H1 (cell line): ENCODE data around the gene TBC1D3B. TPM values are rescaled to one million over a fixed set of nuclear protein-coding genes. Genes with fewer than 3 reads are reported as not detected.
"Not testable (repeated sequence)": the region's sequence is repeated elsewhere in the genome, so short reads cannot be mapped to it uniquely, and the experiment has no call there.

ENCODE experiments used
- CTCF ChIA-PET: fragments of 300-600 bp; sonication (Branson Sonifier 250); formaldehyde crosslinking; loops from one replicate; lab custom pipeline; 2021; ENCODE audit not compliant: partially characterized antibody; lab: Charles Lee
- POLR2A ChIA-PET: fragments of 300-600 bp; sonication (Branson Sonifier 250); formaldehyde crosslinking; loops from one replicate; lab custom pipeline; 2021; ENCODE audit warnings: inconsistent platforms; ENCODE audit not compliant: partially characterized antibody; lab: Charles Lee
- DNase-seq, 2 experiments: peaks; one replicate each; pipeline versions ENCODE4 v3.0.0 to v3.0.0-alpha.2; 2010 to 2022; ENCODE audit warnings: low spot score in 2 of 2, low read depth in 1 of 2, mixed read lengths in 1 of 2
- FAIRE-seq: peaks from 2 replicates; lab custom pipeline; 2011; peaks lifted over from hg19 to GRCh38; lab: Jason Lieb, UNC
- H2AFZ ChIP-seq: 2 replicates; pipeline ENCODE4 v1.8.1; 2012; ENCODE audit warnings: low read length, inconsistent platforms
- H2AK5ac ChIP-seq: 2 replicates; pipeline ENCODE4 v1.6.1; 2013; ENCODE audit warnings: low read depth, low read length
- H2BK120ac ChIP-seq: replicated peaks from 2 replicates; pipeline ENCODE3; 2013; ENCODE audit warnings: low read depth, low read length, inconsistent platforms
- H2BK12ac ChIP-seq: 2 replicates; pipeline ENCODE4 v1.6.1; 2013; ENCODE audit warnings: low read depth, low read length
- H2BK15ac ChIP-seq: 2 replicates; pipeline ENCODE4 v1.6.1; 2013; ENCODE audit warnings: low read length
- H2BK20ac ChIP-seq: 2 replicates; pipeline ENCODE4 v1.6.1; 2013; ENCODE audit warnings: low read length
- H2BK5ac ChIP-seq: 2 replicates; pipeline ENCODE4 v1.6.1; 2013; ENCODE audit warnings: low read depth, low read length
- H3K14ac ChIP-seq: 2 replicates; pipeline ENCODE4 v1.6.1; 2013; ENCODE audit warnings: inconsistent platforms; ENCODE audit not compliant: insufficient read length
- H3K18ac ChIP-seq: 2 replicates; pipeline ENCODE4 v1.6.1; 2013; ENCODE audit warnings: low read length; ENCODE audit errors: extremely low read depth
- H3K23ac ChIP-seq: 2 replicates; pipeline ENCODE4 v1.6.1; 2013; ENCODE audit warnings: inconsistent platforms; ENCODE audit not compliant: insufficient read length
- H3K23me2 ChIP-seq: 2 replicates; pipeline ENCODE4 v1.6.1; 2013; ENCODE audit warnings: low read depth, low read length
- H3K27ac ChIP-seq: 2 replicates; pipeline ENCODE4 v1.6.1; 2011; ENCODE audit warnings: low read depth, low read length, inconsistent platforms
- H3K27me3 ChIP-seq, 4 experiments: replicated peaks in 1 of 4; 1 replicate in 1 of 4; 2 replicates in 3 of 4; pipeline versions ENCODE4 v1.6.1 to v1.8.1; 2011 to 2013; ENCODE audit warnings: low read length in 3 of 4, mild to moderate bottlenecking in 3 of 4, inconsistent platforms in 2 of 4, mixed read lengths in 2 of 4, moderate library complexity in 1 of 4; ENCODE audit not compliant: control insufficient read depth in 3 of 4, insufficient read depth in 3 of 4; ENCODE audit errors: extremely low read depth in 1 of 4
- H3K36me3 ChIP-seq, 4 experiments: 2 replicates each; pipeline versions ENCODE4 v1.6.1 to v1.8.1; 2011 to 2013; ENCODE audit warnings: mild to moderate bottlenecking in 4 of 4, low read length in 3 of 4, moderate library complexity in 2 of 4, control low read depth in 1 of 4, inconsistent platforms in 1 of 4; ENCODE audit not compliant: insufficient read depth in 4 of 4, control insufficient read depth in 2 of 4
- H3K4ac ChIP-seq: replicated peaks from 2 replicates; pipeline ENCODE3; 2013; ENCODE audit warnings: low read length, low read depth, mixed read lengths, inconsistent platforms; ENCODE audit not compliant: insufficient read length
- H3K4me1 ChIP-seq, 4 experiments: replicated peaks in 1 of 4; 1 replicate in 1 of 4; 2 replicates in 3 of 4; pipeline versions ENCODE4 v1.6.1 to v1.8.1; 2011 to 2013; ENCODE audit warnings: low read length in 3 of 4, inconsistent platforms in 2 of 4, mixed read lengths in 1 of 4; ENCODE audit not compliant: insufficient read depth in 4 of 4, control insufficient read depth in 3 of 4
- H3K4me2 ChIP-seq, 2 experiments: 2 replicates each; pipeline versions ENCODE4 v1.6.1 to v1.8.1; 2011 to 2013; ENCODE audit warnings: low read depth in 2 of 2, low read length in 2 of 2, control low read depth in 1 of 2, inconsistent platforms in 1 of 2, mild to moderate bottlenecking in 1 of 2; ENCODE audit not compliant: insufficient read depth in 1 of 2
- H3K4me3 ChIP-seq, 4 experiments: fragments of 200-600, 300-600 bp in 1 of 4; sonication (generic), shearing (Covaris generic), sonication (Bioruptor Twin) in 1 of 4; 2 replicates each; pipeline versions ENCODE4 v1.5.1 to v1.8.1; 2011 to 2016; ENCODE audit warnings: low read length in 4 of 4, low read depth in 3 of 4, control low read depth in 2 of 4, inconsistent platforms in 2 of 4, mild to moderate bottlenecking in 2 of 4, mixed read lengths in 1 of 4, moderate library complexity in 1 of 4; ENCODE audit not compliant: insufficient read depth in 2 of 4; ENCODE audit errors: extremely low read depth in 1 of 4
- H3K56ac ChIP-seq: replicated peaks from 2 replicates; pipeline ENCODE3; 2013; ENCODE audit warnings: low read depth, mild to moderate bottlenecking, mixed read lengths, low read length, inconsistent platforms; ENCODE audit not compliant: insufficient read length
- H3K79me1 ChIP-seq: 2 replicates; pipeline ENCODE4 v1.6.1; 2013; ENCODE audit warnings: low read depth, low read length, control low read depth
- H3K79me2 ChIP-seq, 2 experiments: 2 replicates each; pipeline versions ENCODE4 v1.6.1 to v1.8.1; 2012 to 2013; ENCODE audit warnings: low read length in 2 of 2, mild to moderate bottlenecking in 2 of 2, inconsistent platforms in 1 of 2; ENCODE audit not compliant: insufficient read depth in 2 of 2, control insufficient read depth in 1 of 2
- H3K9ac ChIP-seq, 4 experiments: replicated peaks in 1 of 4; 1 replicate in 1 of 4; 2 replicates in 3 of 4; pipeline versions ENCODE4 v1.6.1 to v1.8.1; 2011 to 2013; ENCODE audit warnings: low read depth in 3 of 4, low read length in 3 of 4, control low read depth in 2 of 4, mild to moderate bottlenecking in 2 of 4, moderate library complexity in 2 of 4, inconsistent platforms in 1 of 4; ENCODE audit errors: extremely low read depth in 1 of 4
- H3K9me3 ChIP-seq, 2 experiments: 2 replicates each; pipeline versions ENCODE4 v1.6.1 to v1.8.1; 2012 to 2013; ENCODE audit warnings: mild to moderate bottlenecking in 2 of 2, moderate library complexity in 2 of 2, control low read depth in 1 of 2, inconsistent platforms in 1 of 2, low read depth in 1 of 2, low read length in 1 of 2, mixed read lengths in 1 of 2; ENCODE audit not compliant: insufficient read depth in 2 of 2
- H4K20me1 ChIP-seq, 2 experiments: replicated peaks in 1 of 2; 2 replicates each; pipeline versions ENCODE3 to v1.8.1; 2011 to 2013; ENCODE audit warnings: inconsistent platforms in 2 of 2, low read length in 2 of 2, mild to moderate bottlenecking in 1 of 2; ENCODE audit not compliant: insufficient read depth in 2 of 2, control insufficient read depth in 1 of 2
- H4K5ac ChIP-seq: 2 replicates; pipeline ENCODE4 v1.6.1; 2013; ENCODE audit warnings: low read length, low read depth, mixed read lengths, inconsistent platforms; ENCODE audit not compliant: insufficient read length
- H4K8ac ChIP-seq: 2 replicates; pipeline ENCODE4 v1.8.0; 2013; ENCODE audit warnings: mild to moderate bottlenecking, moderate library complexity, low read length, inconsistent platforms; ENCODE audit not compliant: insufficient read depth; ENCODE audit errors: extremely low read depth
- H4K91ac ChIP-seq: replicated peaks from 2 replicates; pipeline ENCODE3; 2013; ENCODE audit warnings: low read length, mixed read lengths, inconsistent platforms; ENCODE audit not compliant: insufficient read length
- WGBS, 2 experiments: shearing (Covaris generic) in 1 of 2; methylation state at CpG; one replicate each; pipeline versions ENCODE4 v1.1.6 to v1.1.7; 2013 to 2015; ENCODE audit warnings: low lambda C conversion rate in 2 of 2, mixed read lengths in 2 of 2, inconsistent platforms in 1 of 2, low coverage in 1 of 2, missing lambda C conversion rate in 1 of 2; ENCODE audit not compliant: insufficient replicate concordance in 2 of 2, insufficient coverage in 1 of 2, insufficient read length in 1 of 2; ENCODE audit errors: extremely low coverage in 1 of 2, missing lambda C conversion rate in 1 of 2; 5-methylcytosine and 5-hydroxymethylcytosine counted together
- polyA plus RNA-seq, 7 experiments: library from polyadenylated mRNA; depleted of rRNA in 3 of 7; stranded (reverse) in 5 of 7; unstranded in 2 of 7; fragments of >200 nt in 5 of 7; fragments of 200-250 nt in 2 of 7; gene quantifications; 1 replicate in 5 of 7; 2 replicates in 1 of 7; 4 replicates in 1 of 7; pipeline versions ENCODE4 v1.2.1 to v1.2.3, GENCODE V29; 2011 to 2013; ENCODE audit warnings: missing spikeins in 2 of 7, mixed read lengths in 2 of 7
- total RNA-seq: library from RNA; stranded (reverse); fragmentation: NEBNext Ultra II Directional; extraction: Animal tissue kit (Norgen Biotek cat#: 25700); gene quantifications from 2 replicates; pipeline ENCODE4 v1.2.1, GENCODE V29; 2021

The TBC1D3B gene
- total and polyA plus RNA-seq, 2 of the 8 experiments (the other 6 are each of a cell fraction or from before 2014, with no cell fraction given), result 0.54 to 6.2 TPM

DNA sequence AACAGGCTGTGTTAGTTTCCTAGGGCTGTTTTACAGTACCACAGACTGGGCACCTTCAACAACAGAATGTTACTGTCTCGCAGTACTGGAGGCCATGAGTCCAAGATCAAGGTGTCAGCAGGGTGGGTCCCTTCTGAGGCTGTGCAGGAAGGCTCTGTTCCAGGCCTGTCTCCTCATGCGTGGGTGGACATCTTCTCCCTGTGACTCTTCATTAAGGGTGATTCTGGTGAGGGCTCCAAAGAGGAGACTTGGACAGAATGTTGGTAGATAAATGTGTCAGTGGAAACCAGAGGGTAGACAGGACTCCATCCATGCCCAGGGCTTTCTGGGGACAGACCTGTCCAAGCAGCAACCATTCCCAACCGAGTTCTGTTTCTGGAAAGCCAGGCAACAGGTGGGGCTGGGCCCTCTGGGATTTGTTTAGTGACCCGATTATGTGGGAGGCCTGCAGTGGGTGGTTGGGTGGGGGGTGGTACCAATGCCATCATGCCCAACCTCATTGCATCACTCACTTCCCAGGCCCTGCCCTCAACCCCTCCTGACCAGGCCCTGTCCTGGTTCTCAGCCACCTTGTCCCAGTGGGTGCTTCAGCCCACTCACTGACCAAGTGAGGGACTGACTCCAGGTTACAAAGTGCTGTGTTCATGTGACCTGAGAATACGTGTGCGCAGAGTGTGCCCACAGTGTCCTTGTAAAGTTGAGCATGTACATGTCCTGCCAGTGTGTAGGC is 5.2 kb upstream of the TBC1D3B start:
- POLR2A ChIA-PET, FAIRE-seq, CTCF ChIA-PET, H3K4me1 ChIP-seq, H3K23ac ChIP-seq, H2BK120ac ChIP-seq, H3K23me2 ChIP-seq, H3K9ac ChIP-seq, H3K4me3 ChIP-seq, H4K5ac ChIP-seq, H2BK5ac ChIP-seq, H4K91ac ChIP-seq, H2BK12ac ChIP-seq, H3K79me1 ChIP-seq, H2BK20ac ChIP-seq, H2AK5ac ChIP-seq, H3K79me2 ChIP-seq, H3K14ac ChIP-seq, H3K9me3 ChIP-seq, H3K36me3 ChIP-seq, H2BK15ac ChIP-seq, H3K4ac ChIP-seq, H4K20me1 ChIP-seq, H3K56ac ChIP-seq, DNase-seq, H3K27ac ChIP-seq, H3K18ac ChIP-seq, H4K8ac ChIP-seq, H2AFZ ChIP-seq: not testable (repeated sequence)
- peaks cover 3 to 24% (median 15%) of the 10 kb centered on the region in 4 experiments for H3K27me3 ChIP-seq
- 81% methylated on average over 6 of the region's 6 CpGs; no CpG with 5 or more reads in 1 of the 2 experiments for WGBS, 2 experiments
- peak overlapping the region in 1 of 2 experiments; percentile 61; a peak in 1 of 4 replicates for H3K4me2 ChIP-seq

DNA sequence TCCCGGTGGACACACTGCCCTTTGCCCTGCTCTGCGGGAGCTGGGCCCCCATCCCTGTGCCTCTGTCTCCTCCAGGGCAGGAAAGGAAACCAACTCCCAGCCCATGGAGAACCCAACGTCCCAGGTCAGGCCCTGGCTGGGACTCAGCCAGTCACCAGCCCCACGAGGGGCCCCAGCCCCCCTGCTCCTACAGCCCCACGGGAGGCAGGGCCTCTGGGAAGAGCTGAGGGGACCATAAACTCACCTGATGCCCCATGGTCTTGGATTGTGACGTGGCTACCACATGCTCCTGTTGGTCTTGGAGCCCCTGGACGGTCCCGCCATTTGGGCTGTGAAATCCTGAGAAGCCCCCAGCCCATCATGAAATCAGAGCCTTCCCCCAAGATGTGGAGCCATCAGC is 7.6 kb downstream of the TBC1D3B start:
- H3K9me3 ChIP-seq, H3K27me3 ChIP-seq, H4K20me1 ChIP-seq, H4K8ac ChIP-seq, H3K14ac ChIP-seq, H2BK5ac ChIP-seq, H3K79me2 ChIP-seq, H4K91ac ChIP-seq, H2BK12ac ChIP-seq, H2BK20ac ChIP-seq, H3K4me1 ChIP-seq, H2BK120ac ChIP-seq, H3K79me1 ChIP-seq, H3K4me3 ChIP-seq, H3K27ac ChIP-seq, H4K5ac ChIP-seq, H3K9ac ChIP-seq, H3K4me2 ChIP-seq, H2BK15ac ChIP-seq, CTCF ChIA-PET, DNase-seq, H3K18ac ChIP-seq, H3K4ac ChIP-seq, POLR2A ChIA-PET, H3K23ac ChIP-seq, H3K36me3 ChIP-seq, H3K23me2 ChIP-seq, H2AFZ ChIP-seq, FAIRE-seq, H3K56ac ChIP-seq, H2AK5ac ChIP-seq: not testable (repeated sequence)
- WGBS, 2 experiments, result 94% methylated on average over 2 of the region's 8 CpGs; no CpG with 5 or more reads in 1 of the 2 experiments
